OCI-LY3 (cell line): ENCODE data around the gene ZNF444.
"Not testable (repeated sequence)": the region's sequence is repeated elsewhere in the genome, so short reads cannot be mapped to it uniquely, and the experiment has no call there.

Experiments
- H2AFZ ChIP-seq: fragments of 200-600, 300-600 bp; shearing (Covaris generic); 2 replicates; pipeline ENCODE4 v1.6.0; 2014; ENCODE audit warnings: antibody characterized with exemption, low read depth, low read length
- H3K27ac ChIP-seq: fragments of 200-600, 300-600 bp; sonication (generic); 2 replicates; pipeline ENCODE4 v1.5.1; 2014; ENCODE audit warnings: mild to moderate bottlenecking, low read length, moderate library complexity, mixed read lengths
- H3K27me3 ChIP-seq: fragments of 200-600, 300-600 bp; sonication (generic); 2 replicates; pipeline ENCODE4 v1.6.1; 2014; ENCODE audit warnings: low read depth, low read length, mixed read lengths
- H3K36me3 ChIP-seq: fragments of 200-600, 300-600 bp; sonication (generic); replicated peaks from 2 replicates; pipeline ENCODE3; 2014; ENCODE audit warnings: low read depth, low read length, mixed read lengths
- H3K4me1 ChIP-seq: fragments of 300-600, 200-600 bp; sonication (generic); 2 replicates; pipeline ENCODE4 v1.6.1; 2014; ENCODE audit warnings: low read length, mixed read lengths
- H3K4me2 ChIP-seq: fragments of 200-600, 300-600 bp; sonication (generic); 2 replicates; pipeline ENCODE4 v1.6.1; 2014; ENCODE audit warnings: low read length, mixed read lengths
- H3K4me3 ChIP-seq: fragments of 300-600, 200-600 bp; sonication (generic); 2 replicates; pipeline ENCODE4 v1.5.1; 2014; ENCODE audit warnings: antibody characterized with exemption, mild to moderate bottlenecking, low read length, moderate library complexity
- H3K79me2 ChIP-seq: fragments of 300-600, 200-600 bp; shearing (Covaris generic); 2 replicates; pipeline ENCODE4 v1.6.1; 2014; ENCODE audit warnings: mild to moderate bottlenecking, low read length, mixed read lengths
- H3K9ac ChIP-seq: fragments of 300-600, 200-600 bp; shearing (Covaris generic); 2 replicates; pipeline ENCODE4 v1.6.0; 2014; ENCODE audit warnings: mild to moderate bottlenecking, low read length, moderate library complexity
- H3K9me3 ChIP-seq: fragments of 200-600, 300-600 bp; shearing (Covaris generic); 2 replicates; pipeline ENCODE4 v1.6.1; 2014; ENCODE audit warnings: low read length, mixed read lengths; ENCODE audit not compliant: insufficient read depth
- H4K20me1 ChIP-seq: fragments of 200-600, 300-600 bp; sonication (generic); 2 replicates; pipeline ENCODE4 v1.6.1; 2016; ENCODE audit warnings: low read length, mixed read lengths; ENCODE audit not compliant: insufficient read depth
- EZH2phosphoT487 ChIP-seq: fragments of 200-600 bp; shearing (Covaris generic); IDR thresholded peaks from 2 replicates; pipeline ENCODE4 v1.6.1; 2018; ENCODE audit warnings: antibody characterized with exemption, mixed run types, low read depth
- TF ChIP-seq, protein P1 (sequence below): fragments of 200-600, 300-600 bp; sonication (generic); IDR thresholded peaks from 2 replicates; pipeline ENCODE4 v1.5.1; 2014; ENCODE audit warnings: antibody characterized with exemption, low read length, low read depth

Gene ZNF444

DNA sequence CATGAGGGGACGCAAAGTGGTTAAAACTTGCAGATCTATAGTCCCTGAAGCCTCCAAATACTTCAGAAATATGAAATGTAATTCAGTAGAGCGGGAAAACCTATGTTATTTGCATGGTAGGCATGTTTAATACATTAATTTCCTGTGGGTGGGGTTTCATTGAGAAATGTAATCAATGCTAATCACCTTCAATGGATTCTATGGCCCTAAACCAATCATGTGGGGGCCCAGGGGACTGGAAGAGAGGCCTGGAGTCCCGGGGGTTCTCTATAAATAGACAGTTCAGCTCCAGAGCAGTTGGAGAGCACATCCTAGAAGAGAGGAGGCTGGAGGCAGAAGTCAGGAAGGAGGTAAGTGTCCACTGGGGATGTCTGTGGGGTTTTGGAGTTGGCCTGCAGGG, 60.9 kb downstream of the ZNF444 start, which contains the start of gene ZSCAN5C:
Gene ZSCAN5C (plus strand): TSS at position 301 of the 400 bp plus-strand sequence. CDS start 3,641 bp downstream, outside the sequence.
- H4K20me1 ChIP-seq = no peaks in the 10 kb centered on the region
- H3K9me3 ChIP-seq = no peaks in the 10 kb centered on the region
- no peak within 1 kb of the TSS for H3K27ac ChIP-seq
- TF ChIP-seq, protein P1, sequence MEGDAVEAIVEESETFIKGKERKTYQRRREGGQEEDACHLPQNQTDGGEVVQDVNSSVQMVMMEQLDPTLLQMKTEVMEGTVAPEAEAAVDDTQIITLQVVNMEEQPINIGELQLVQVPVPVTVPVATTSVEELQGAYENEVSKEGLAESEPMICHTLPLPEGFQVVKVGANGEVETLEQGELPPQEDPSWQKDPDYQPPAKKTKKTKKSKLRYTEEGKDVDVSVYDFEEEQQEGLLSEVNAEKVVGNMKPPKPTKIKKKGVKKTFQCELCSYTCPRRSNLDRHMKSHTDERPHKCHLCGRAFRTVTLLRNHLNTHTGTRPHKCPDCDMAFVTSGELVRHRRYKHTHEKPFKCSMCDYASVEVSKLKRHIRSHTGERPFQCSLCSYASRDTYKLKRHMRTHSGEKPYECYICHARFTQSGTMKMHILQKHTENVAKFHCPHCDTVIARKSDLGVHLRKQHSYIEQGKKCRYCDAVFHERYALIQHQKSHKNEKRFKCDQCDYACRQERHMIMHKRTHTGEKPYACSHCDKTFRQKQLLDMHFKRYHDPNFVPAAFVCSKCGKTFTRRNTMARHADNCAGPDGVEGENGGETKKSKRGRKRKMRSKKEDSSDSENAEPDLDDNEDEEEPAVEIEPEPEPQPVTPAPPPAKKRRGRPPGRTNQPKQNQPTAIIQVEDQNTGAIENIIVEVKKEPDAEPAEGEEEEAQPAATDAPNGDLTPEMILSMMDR = no peak
- no peak for TF ChIP-seq EZH2phosphoT487
- H3K36me3 ChIP-seq = no peaks in the 10 kb centered on the region
- no peak within 1 kb of the TSS for H2AFZ ChIP-seq
- H3K79me2 ChIP-seq = no peaks in the 10 kb centered on the region
- H3K4me2 ChIP-seq = no peak within 1 kb of the TSS
- H3K27me3 ChIP-seq = peaks cover 14% of the 10 kb centered on the region; the same call in 1 of the 2 replicates
- no peak within 1 kb of the TSS for H3K9ac ChIP-seq
- H3K4me3 ChIP-seq = no peak within 1 kb of the TSS
- H3K4me1 ChIP-seq = no peaks in the 10 kb centered on the region

DNA sequence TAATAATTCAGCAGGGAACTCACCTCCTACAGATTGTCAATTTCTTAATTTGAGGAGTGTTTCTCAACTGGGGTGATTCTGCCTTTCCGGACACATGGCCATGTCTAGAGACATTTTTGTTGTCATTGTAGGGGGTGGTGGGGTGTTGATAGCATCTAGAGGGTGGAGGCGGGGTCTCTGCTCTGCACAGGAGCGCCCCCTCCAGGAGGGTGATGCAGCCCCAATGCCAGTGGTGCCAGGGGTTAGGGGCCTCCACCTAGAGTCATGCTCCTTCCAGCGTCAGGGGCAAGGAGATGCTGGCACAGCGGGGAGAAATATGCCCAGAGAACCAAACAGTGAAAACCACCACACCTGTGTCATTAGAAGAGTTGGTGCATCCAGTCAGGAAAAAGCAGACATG, 66.5 kb downstream of the ZNF444 start:
- H3K4me3 ChIP-seq, H3K79me2 ChIP-seq, H2AFZ ChIP-seq, H4K20me1 ChIP-seq, H3K9me3 ChIP-seq, H3K4me1 ChIP-seq, H3K4me2 ChIP-seq, H3K36me3 ChIP-seq, H3K9ac ChIP-seq, H3K27me3 ChIP-seq, H3K27ac ChIP-seq: not testable (repeated sequence)

DNA sequence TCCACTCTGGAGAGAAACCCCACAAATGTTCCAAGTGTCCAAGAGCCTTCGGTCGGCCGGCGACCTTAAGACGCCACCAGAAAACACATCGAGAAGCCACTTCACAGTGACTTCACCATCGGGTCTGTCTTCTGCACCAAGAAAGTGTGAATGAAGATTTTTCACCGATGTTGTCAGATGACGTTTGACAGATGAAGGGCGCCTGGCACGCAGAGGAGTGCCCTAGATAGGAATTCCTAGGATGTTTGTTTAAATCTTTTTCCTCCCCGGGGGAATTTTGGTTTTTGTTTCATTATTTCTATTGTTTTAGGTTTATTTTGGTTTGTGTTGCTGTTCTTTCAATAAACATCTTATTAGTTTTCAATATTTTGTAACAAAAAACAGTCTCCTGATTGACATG, 68.0 kb downstream of the ZNF444 start:
- Histone ChIP-seq H3K9ac (no peak overlapping the region), H3K4me1 (no peaks in the 10 kb centered on the region)
- no peak for TF ChIP-seq EZH2phosphoT487
- TF ChIP-seq, protein P1 = no peak

DNA sequence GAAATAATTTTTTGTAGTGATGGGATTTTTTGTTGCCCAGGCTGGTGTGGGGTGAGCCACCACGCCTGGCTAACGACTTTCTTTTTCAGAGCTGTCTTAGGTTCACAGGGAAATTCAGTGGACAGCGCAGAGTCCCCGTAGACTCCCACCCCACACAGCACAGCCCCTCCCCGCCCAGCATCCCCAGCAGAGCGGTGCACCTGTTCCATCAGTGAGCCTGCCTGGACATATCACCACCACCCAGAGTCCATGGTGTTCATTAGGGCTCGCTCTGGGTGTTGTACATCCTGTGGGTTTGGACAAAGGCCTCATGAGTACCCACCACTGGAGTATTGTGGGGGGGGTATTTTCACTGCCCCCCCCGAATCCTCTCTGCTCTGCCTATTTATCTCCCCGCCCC, 68.9 kb downstream of the ZNF444 start:
- H3K4me3 ChIP-seq, H3K36me3 ChIP-seq, H2AFZ ChIP-seq, H4K20me1 ChIP-seq, H3K27me3 ChIP-seq, H3K4me1 ChIP-seq, H3K9ac ChIP-seq, H3K27ac ChIP-seq, H3K4me2 ChIP-seq, H3K79me2 ChIP-seq, H3K9me3 ChIP-seq: not testable (repeated sequence)

More for the DNA sequence above, 68.0 kb downstream of the ZNF444 start:
- H4K20me1 ChIP-seq = no peaks in the 10 kb centered on the region
- no peaks in the 10 kb centered on the region for H3K36me3 ChIP-seq
- H3K4me2 ChIP-seq = no peak overlapping the region
- no peak overlapping the region for H3K27ac ChIP-seq
- H3K79me2 ChIP-seq = no peaks in the 10 kb centered on the region
- no peak overlapping the region for H3K4me3 ChIP-seq
- peaks cover 4% of the 10 kb centered on the region; the same call in 1 of the 2 replicates for H3K27me3 ChIP-seq
- H3K9me3 ChIP-seq = no peaks in the 10 kb centered on the region
- no peak overlapping the region for H2AFZ ChIP-seq
